GM23338 (cell line): ENCODE data around the gene ANKRD63. TPM values are rescaled to one million over a fixed set of nuclear protein-coding genes. Genes with fewer than 3 reads are reported as not detected.

Experiments
- ATAC-seq: fragments of 200-7000 bp; cut with Tn5 transposase; 3 replicates; pipeline ENCODE4 v1.9.1; 2020
- DNase-seq: peaks from one replicate; pipeline ENCODE4 v3.0.0-alpha.2; 2015; ENCODE audit warnings: low spot score
- H2AFZ ChIP-seq: fragments of 200-600 bp; sonication (generic); 2 replicates; pipeline ENCODE4 v1.8.0; 2016; ENCODE audit warnings: antibody characterized with exemption, mild to moderate bottlenecking, moderate library complexity
- H3F3A ChIP-seq: fragments of 200-600 bp; sonication (generic); replicated peaks from 2 replicates; pipeline ENCODE4 v1.8.0; 2017; ENCODE audit warnings: antibody characterized with exemption, mixed run types, low read depth
- H3K27ac ChIP-seq: fragments of 200-600 bp; sonication (generic); 2 replicates; pipeline ENCODE4 v1.6.1; 2016; ENCODE audit warnings: low read depth
- H3K27me3 ChIP-seq: fragments of 200-600 bp; sonication (generic); 2 replicates; pipeline ENCODE4 v1.8.0; 2016; ENCODE audit warnings: mild to moderate bottlenecking, mixed run types, moderate library complexity; ENCODE audit not compliant: insufficient read depth
- H3K36me3 ChIP-seq: fragments of 200-600 bp; sonication (generic); 2 replicates; pipeline ENCODE4 v1.8.0; 2016; ENCODE audit warnings: mild to moderate bottlenecking; ENCODE audit not compliant: insufficient read depth
- H3K4me1 ChIP-seq: fragments of 200-600 bp; sonication (generic); 2 replicates; pipeline ENCODE4 v1.8.0; 2016; ENCODE audit warnings: mild to moderate bottlenecking, moderate library complexity; ENCODE audit not compliant: insufficient read depth
- H3K4me2 ChIP-seq: fragments of 200-600 bp; sonication (generic); 2 replicates; pipeline ENCODE4 v1.7.1; 2017; ENCODE audit warnings: mixed run types
- H3K4me3 ChIP-seq: fragments of 200-600 bp; sonication (generic); 2 replicates; pipeline ENCODE4 v1.6.1; 2016; ENCODE audit warnings: mixed run types
- H3K79me2 ChIP-seq: fragments of 200-600 bp; sonication (generic); replicated peaks from 2 replicates; pipeline ENCODE4 v1.8.0; 2017; ENCODE audit warnings: mild to moderate bottlenecking; ENCODE audit not compliant: insufficient read depth
- H3K9me2 ChIP-seq: fragments of 200-600 bp; sonication (generic); 2 replicates; pipeline ENCODE4 v1.8.0; 2017; ENCODE audit not compliant: insufficient read depth
- H4K20me1 ChIP-seq: fragments of 200-600 bp; sonication (generic); replicated peaks from 2 replicates; pipeline ENCODE4 v1.8.0; 2017; ENCODE audit warnings: mild to moderate bottlenecking; ENCODE audit not compliant: insufficient read depth
- H3K27ac Mint-ChIP-seq: 2 replicates; pipeline ENCODE4 v1.8.0; 2020; ENCODE audit warnings: inconsistent platforms, mild to moderate bottlenecking, moderate library complexity, mixed read lengths
- H3K27me3 Mint-ChIP-seq: 3 replicates; pipeline ENCODE4 v1.8.0; 2022; ENCODE audit warnings: low read depth, mild to moderate bottlenecking, moderate library complexity, mixed read lengths, inconsistent platforms; ENCODE audit not compliant: insufficient read depth, poor library complexity
- H3K36me3 Mint-ChIP-seq: 3 replicates; pipeline ENCODE4 v1.8.0; 2021; ENCODE audit warnings: low read depth, mild to moderate bottlenecking, inconsistent platforms, moderate library complexity, mixed read lengths
- H3K4me1 Mint-ChIP-seq: 3 replicates; pipeline ENCODE4 v1.8.0; 2020; ENCODE audit warnings: mild to moderate bottlenecking, inconsistent platforms, mixed read lengths
- H3K4me3 Mint-ChIP-seq: 3 replicates; pipeline ENCODE4 v1.8.0; 2021; ENCODE audit warnings: moderate library complexity, mild to moderate bottlenecking, inconsistent platforms, mixed read lengths
- H3K9me3 Mint-ChIP-seq: 3 replicates; pipeline ENCODE4 v1.8.0; 2020; ENCODE audit warnings: moderate library complexity, mild to moderate bottlenecking, inconsistent platforms, mixed read lengths
- CREB1 ChIP-seq: fragments of 250-450 bp; sonication (Bioruptor Pico); IDR thresholded peaks from 2 replicates; pipeline ENCODE4 v1.5.0; 2020; ENCODE audit warnings: low read depth, mild to moderate bottlenecking, moderate library complexity
- JUNB ChIP-seq: IDR thresholded peaks from one replicate; pipeline ENCODE4 v1.6.1; 2016; ENCODE audit warnings: antibody characterized with exemption; ENCODE audit not compliant: unreplicated experiment
- NANOG ChIP-seq: IDR thresholded peaks from 2 replicates; pipeline ENCODE4 v1.6.1; 2016; ENCODE audit warnings: antibody characterized with exemption, borderline replicate concordance
- POLR2AphosphoS5 ChIP-seq: IDR thresholded peaks from 2 replicates; pipeline ENCODE4 v1.6.1; 2016; ENCODE audit warnings: antibody characterized with exemption, low read depth
- ZNF114 ChIP-seq: fragments of 250-450 bp; sonication (Bioruptor Pico); IDR thresholded peaks from 2 replicates; pipeline ENCODE4 v1.5.0; 2020; ENCODE audit warnings: mild to moderate bottlenecking, moderate library complexity
- polyA plus RNA-seq: library from polyadenylated mRNA; unstranded; fragments of >200 nt; fragmentation: Nextera tagmentation; extraction: Ambion mirVana; gene quantifications from 2 replicates; pipeline ENCODE4 v1.2.1, GENCODE V29; 2016
- total RNA-seq: library from RNA; depleted of rRNA; stranded (reverse); fragments of >200 nt; shearing (Covaris generic); gene quantifications from 2 replicates; pipeline ENCODE4 v1.2.3, GENCODE V29; 2014
- TF ChIP-seq, protein P1 (sequence below), 2 experiments: fragments of 200-600 bp in 1 of 2; sonication (generic) in 1 of 2; conservative IDR thresholded peaks; 2 replicates each; pipeline versions ENCODE4 v1.5.1 to v1.6.1; 2016 to 2017; ENCODE audit warnings: antibody characterized with exemption in 2 of 2, low read depth in 2 of 2, mild to moderate bottlenecking in 2 of 2, moderate library complexity in 1 of 2
- TF ChIP-seq, protein P2 (sequence below): IDR thresholded peaks from one replicate; pipeline ENCODE4 v1.6.1; 2018; ENCODE audit warnings: antibody characterized with exemption; ENCODE audit not compliant: unreplicated experiment
- TF ChIP-seq, protein P3 (sequence below): IDR thresholded peaks from 2 replicates; pipeline ENCODE4 v1.6.1; 2016; ENCODE audit warnings: antibody characterized with exemption

Gene ANKRD63
- total and polyA plus RNA-seq, 2 experiments from 2014 or later: 0.59 TPM; not detected in 1

DNA sequence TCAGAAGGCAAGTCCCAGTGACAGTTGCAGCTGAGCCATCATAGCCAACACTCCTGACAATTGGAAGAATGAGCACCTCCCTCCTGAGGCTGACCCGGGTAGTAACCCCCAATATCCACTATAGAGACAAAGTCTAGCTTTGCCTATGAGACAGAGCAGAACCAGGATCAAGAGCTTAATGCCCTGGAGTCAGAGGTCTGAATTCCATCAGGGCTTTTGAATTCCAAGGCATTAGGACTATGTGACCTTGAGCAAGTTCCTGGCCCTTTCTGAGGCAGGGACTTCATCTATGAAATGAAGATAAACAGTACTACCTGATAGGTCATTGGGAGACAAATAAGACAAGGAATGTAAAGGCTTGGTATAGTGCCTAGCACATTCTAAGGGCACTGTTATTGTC lies 37.5 kb upstream of the ANKRD63 start:
- H3K36me3 ChIP-seq: no peaks in the 10 kb centered on the region
- H3K4me1 ChIP-seq: peaks cover 23% of the 10 kb centered on the region
- H3K27ac ChIP-seq: no peak overlapping the region
- no peak for TF ChIP-seq CREB1 (CRISPR knock-in tag)
- TF ChIP-seq NANOG: no peak
- no peak for TF ChIP-seq JUNB
- no peak for TF ChIP-seq ZNF114 (CRISPR knock-in tag)
- peaks cover 7% of the 10 kb centered on the region; the same call in 1 of the 2 replicates for H3F3A ChIP-seq
- H3K27me3 ChIP-seq: peaks cover 30% of the 10 kb centered on the region
- no peak overlapping the region for H2AFZ ChIP-seq
- peaks cover 6% of the 10 kb centered on the region for H4K20me1 ChIP-seq
- Mint-ChIP-seq H3K27me3 (peaks cover 34% of the 10 kb centered on the region), H3K4me1 (peaks cover 29% of the 10 kb centered on the region), H3K36me3 (peaks cover 5% of the 10 kb centered on the region; the same call in 2 of the 3 replicates), H3K4me3 (no peak overlapping the region; the same call in 2 of the 3 replicates), H3K9me3 (no peaks in the 10 kb centered on the region; the same call in 2 of the 3 replicates), H3K27ac (no peak overlapping the region)
- no peak overlapping the region for H3K4me3 ChIP-seq
- H3K4me2 ChIP-seq: no peak overlapping the region
- peaks cover 10% of the 10 kb centered on the region for H3K79me2 ChIP-seq
- no peaks in the 10 kb centered on the region for H3K9me2 ChIP-seq
- no peak for ATAC-seq
- DNase-seq: no peak

DNA sequence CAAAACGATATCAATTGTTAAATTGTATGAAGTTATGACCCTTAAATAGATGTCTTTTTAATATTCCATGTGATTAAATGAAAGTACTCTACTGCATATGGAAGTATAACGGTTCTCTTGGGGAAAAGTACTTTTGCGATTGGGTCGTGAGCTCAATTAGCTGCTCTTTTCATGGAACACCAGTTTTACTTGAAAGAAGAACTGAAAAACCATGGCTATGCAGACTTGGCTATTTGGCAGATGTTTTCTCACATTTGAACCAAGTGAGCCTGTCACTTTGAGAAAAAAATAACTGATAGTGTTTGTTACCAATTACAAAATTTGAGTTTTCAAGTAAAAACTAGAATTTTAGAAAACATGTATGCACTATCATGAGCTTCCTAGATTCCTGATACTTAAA lies 34.7 kb upstream of the ANKRD63 start:
- 0 out of 2 replicates have a peak, but pooled peaks cover 8% of the 10 kb centered on the region for H3K9me2 ChIP-seq
- peaks cover 15% of the 10 kb centered on the region for H3K27me3 ChIP-seq
- no peaks in the 10 kb centered on the region for H3K36me3 ChIP-seq
- H3F3A ChIP-seq: 0 out of 2 replicates have a peak, but pooled peaks cover 3% of the 10 kb centered on the region
- no peak overlapping the region for H3K27ac ChIP-seq
- ATAC-seq (no peak), DNase-seq (no peak)
- H2AFZ ChIP-seq: no peak overlapping the region
- Mint-ChIP-seq H3K36me3 (no peaks in the 10 kb centered on the region), H3K27me3 (peaks cover 19% of the 10 kb centered on the region), H3K27ac (no peak overlapping the region), H3K4me3 (no peak overlapping the region), H3K4me1 (peaks cover 19% of the 10 kb centered on the region), H3K9me3 (no peaks in the 10 kb centered on the region; the same call in 2 of the 3 replicates)
- TF ChIP-seq, protein P1, sequence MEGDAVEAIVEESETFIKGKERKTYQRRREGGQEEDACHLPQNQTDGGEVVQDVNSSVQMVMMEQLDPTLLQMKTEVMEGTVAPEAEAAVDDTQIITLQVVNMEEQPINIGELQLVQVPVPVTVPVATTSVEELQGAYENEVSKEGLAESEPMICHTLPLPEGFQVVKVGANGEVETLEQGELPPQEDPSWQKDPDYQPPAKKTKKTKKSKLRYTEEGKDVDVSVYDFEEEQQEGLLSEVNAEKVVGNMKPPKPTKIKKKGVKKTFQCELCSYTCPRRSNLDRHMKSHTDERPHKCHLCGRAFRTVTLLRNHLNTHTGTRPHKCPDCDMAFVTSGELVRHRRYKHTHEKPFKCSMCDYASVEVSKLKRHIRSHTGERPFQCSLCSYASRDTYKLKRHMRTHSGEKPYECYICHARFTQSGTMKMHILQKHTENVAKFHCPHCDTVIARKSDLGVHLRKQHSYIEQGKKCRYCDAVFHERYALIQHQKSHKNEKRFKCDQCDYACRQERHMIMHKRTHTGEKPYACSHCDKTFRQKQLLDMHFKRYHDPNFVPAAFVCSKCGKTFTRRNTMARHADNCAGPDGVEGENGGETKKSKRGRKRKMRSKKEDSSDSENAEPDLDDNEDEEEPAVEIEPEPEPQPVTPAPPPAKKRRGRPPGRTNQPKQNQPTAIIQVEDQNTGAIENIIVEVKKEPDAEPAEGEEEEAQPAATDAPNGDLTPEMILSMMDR (conservative IDR thresholded peaks at IDR 0.05; ENCODE audit: low read depth in 2 of 2): no peak
- TF ChIP-seq, protein P2, sequence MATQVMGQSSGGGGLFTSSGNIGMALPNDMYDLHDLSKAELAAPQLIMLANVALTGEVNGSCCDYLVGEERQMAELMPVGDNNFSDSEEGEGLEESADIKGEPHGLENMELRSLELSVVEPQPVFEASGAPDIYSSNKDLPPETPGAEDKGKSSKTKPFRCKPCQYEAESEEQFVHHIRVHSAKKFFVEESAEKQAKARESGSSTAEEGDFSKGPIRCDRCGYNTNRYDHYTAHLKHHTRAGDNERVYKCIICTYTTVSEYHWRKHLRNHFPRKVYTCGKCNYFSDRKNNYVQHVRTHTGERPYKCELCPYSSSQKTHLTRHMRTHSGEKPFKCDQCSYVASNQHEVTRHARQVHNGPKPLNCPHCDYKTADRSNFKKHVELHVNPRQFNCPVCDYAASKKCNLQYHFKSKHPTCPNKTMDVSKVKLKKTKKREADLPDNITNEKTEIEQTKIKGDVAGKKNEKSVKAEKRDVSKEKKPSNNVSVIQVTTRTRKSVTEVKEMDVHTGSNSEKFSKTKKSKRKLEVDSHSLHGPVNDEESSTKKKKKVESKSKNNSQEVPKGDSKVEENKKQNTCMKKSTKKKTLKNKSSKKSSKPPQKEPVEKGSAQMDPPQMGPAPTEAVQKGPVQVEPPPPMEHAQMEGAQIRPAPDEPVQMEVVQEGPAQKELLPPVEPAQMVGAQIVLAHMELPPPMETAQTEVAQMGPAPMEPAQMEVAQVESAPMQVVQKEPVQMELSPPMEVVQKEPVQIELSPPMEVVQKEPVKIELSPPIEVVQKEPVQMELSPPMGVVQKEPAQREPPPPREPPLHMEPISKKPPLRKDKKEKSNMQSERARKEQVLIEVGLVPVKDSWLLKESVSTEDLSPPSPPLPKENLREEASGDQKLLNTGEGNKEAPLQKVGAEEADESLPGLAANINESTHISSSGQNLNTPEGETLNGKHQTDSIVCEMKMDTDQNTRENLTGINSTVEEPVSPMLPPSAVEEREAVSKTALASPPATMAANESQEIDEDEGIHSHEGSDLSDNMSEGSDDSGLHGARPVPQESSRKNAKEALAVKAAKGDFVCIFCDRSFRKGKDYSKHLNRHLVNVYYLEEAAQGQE: no peak
- TF ChIP-seq CREB1 (CRISPR knock-in tag) (no peak), POLR2AphosphoS5 (no peak), ZNF114 (CRISPR knock-in tag) (no peak), JUNB (no peak)
- TF ChIP-seq, protein P3, sequence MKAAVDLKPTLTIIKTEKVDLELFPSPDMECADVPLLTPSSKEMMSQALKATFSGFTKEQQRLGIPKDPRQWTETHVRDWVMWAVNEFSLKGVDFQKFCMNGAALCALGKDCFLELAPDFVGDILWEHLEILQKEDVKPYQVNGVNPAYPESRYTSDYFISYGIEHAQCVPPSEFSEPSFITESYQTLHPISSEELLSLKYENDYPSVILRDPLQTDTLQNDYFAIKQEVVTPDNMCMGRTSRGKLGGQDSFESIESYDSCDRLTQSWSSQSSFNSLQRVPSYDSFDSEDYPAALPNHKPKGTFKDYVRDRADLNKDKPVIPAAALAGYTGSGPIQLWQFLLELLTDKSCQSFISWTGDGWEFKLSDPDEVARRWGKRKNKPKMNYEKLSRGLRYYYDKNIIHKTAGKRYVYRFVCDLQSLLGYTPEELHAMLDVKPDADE: no peak
- no peaks in the 10 kb centered on the region for H4K20me1 ChIP-seq
- H3K4me2 ChIP-seq: no peak overlapping the region
- H3K4me1 ChIP-seq: peaks cover 13% of the 10 kb centered on the region
- H3K79me2 ChIP-seq: no peaks in the 10 kb centered on the region
- no peak overlapping the region for H3K4me3 ChIP-seq
